BE2C (cell line): ENCODE measurements around the gene CCDC6. TPM values are rescaled to one million over a fixed set of nuclear protein-coding genes. Genes with fewer than 3 reads are reported as not detected.
A peak's percentile ranks its signal among the peaks of the same experiment; 100 is the strongest.
"Not testable (repeated sequence)": the region's sequence is repeated elsewhere in the genome, so short reads cannot be mapped to it uniquely, and the experiment has no call there.

Source experiments
- DNase-seq: peaks from one replicate; pipeline ENCODE4 v3.0.0-alpha.2; 2020
- H3K27me3 ChIP-seq: fragments of 250-450 bp; sonication (Bioruptor Pico); 2 replicates; pipeline ENCODE4 v1.5.1; 2020; ENCODE audit warnings: mild to moderate bottlenecking
- H3K36me3 ChIP-seq: fragments of 250-450 bp; sonication (Bioruptor Pico); 2 replicates; pipeline ENCODE4 v1.5.1; 2020; ENCODE audit warnings: mild to moderate bottlenecking
- H3K4me1 ChIP-seq: fragments of 250-450 bp; sonication (Bioruptor Pico); 2 replicates; pipeline ENCODE4 v1.5.1; 2020
- H3K4me3 ChIP-seq: 2 replicates; pipeline ENCODE4 v1.5.1; 2011; ENCODE audit warnings: low read depth, low read length
- H3K9me3 ChIP-seq: fragments of 250-450 bp; sonication (Bioruptor Pico); 2 replicates; pipeline ENCODE4 v1.5.1; 2020
- CTCF ChIP-seq: IDR thresholded peaks from 2 replicates; pipeline ENCODE4 v1.5.1; 2012; ENCODE audit warnings: mild to moderate bottlenecking, low read depth, low read length
- polyA plus RNA-seq: library from polyadenylated mRNA; unstranded; fragments of >200 nt; gene quantifications from one replicate; pipeline ENCODE4 v1.2.1, GENCODE V29; 2012; ENCODE audit warnings: low read depth, missing spikeins; ENCODE audit not compliant: insufficient read length, insufficient read depth

Gene CCDC6
- polyA plus RNA-seq = 11.4 TPM

GRCh38 chr10:59906417-59907202, at the start of gene CCDC6:
CCDC6 (minus strand) TSS chr10:59906556; CDS start chr10:59906424, 132 bp downstream.
- H3K27me3 ChIP-seq = no peaks in the 10 kb centered on the region
- no peaks in the 10 kb centered on the region for H3K9me3 ChIP-seq
- TF ChIP-seq CTCF = peak; percentile 53
- peak; percentile 93 for DNase-seq
- H3K4me1 ChIP-seq = no peaks in the 10 kb centered on the region
- 0 out of 2 replicates have a peak, but pooled peaks cover 4% of the 10 kb centered on the region for H3K36me3 ChIP-seq
- H3K4me3 ChIP-seq = peak within 1 kb of the TSS; percentile 95

DNA sequence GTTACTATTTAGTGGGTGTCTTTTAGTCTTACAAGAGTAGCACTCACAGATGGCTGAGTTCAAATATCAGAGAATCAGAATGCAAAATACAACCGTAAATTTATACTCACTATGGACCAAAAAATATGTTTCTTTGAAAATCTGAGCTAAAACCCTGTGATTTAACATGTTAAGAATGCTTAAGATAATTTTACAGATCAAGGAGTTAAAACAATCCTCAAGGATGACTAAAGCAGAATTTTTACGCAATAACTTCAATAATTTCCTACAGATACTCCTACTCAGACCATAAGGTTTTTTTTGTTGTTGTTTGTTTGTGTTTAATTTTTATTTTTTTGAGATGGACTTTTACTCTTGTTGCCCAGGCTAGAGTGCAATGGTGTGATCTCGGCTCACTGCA, 47.9 kb upstream of the CCDC6 start:
- H3K4me1 ChIP-seq = no peaks in the 10 kb centered on the region
- no peaks in the 10 kb centered on the region for H3K27me3 ChIP-seq
- H3K4me3 ChIP-seq = no peak overlapping the region
- no peak for DNase-seq
- no peaks in the 10 kb centered on the region for H3K36me3 ChIP-seq
- H3K9me3 ChIP-seq = no peaks in the 10 kb centered on the region
- no peak for TF ChIP-seq CTCF

GRCh38 chr10:59953711-59954110, 47.4 kb upstream of the CCDC6 start:
- DNase-seq, H3K4me1 ChIP-seq, H3K36me3 ChIP-seq, H3K9me3 ChIP-seq, H3K27me3 ChIP-seq, H3K4me3 ChIP-seq: not testable (repeated sequence)

DNA sequence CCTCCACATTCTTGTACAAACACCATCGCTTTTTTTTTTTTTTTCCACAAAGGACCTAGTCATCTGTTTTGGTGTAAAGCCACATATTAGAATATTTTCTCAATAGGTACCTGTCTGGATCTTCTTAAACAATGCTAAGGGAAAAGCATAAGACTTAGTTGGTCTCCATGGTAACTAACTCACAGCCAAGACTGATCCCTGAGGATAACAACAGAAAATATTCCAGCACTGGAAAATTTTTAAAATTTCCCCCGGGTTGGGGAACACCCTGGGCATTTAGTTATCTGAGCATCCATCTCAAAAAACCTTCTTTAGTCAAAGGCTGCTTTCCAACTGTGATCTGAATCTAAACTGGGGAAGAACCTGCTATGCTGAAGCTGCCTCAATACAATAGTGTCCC, 43.7 kb upstream of the CCDC6 start:
- Histone ChIP-seq H3K4me1 (no peaks in the 10 kb centered on the region), H3K27me3 (no peaks in the 10 kb centered on the region), H3K36me3 (no peaks in the 10 kb centered on the region), H3K4me3 (no peak overlapping the region), H3K9me3 (no peaks in the 10 kb centered on the region)
- no peak for TF ChIP-seq CTCF
- DNase-seq = no peak

- no peaks in the 10 kb centered on the region for H3K27me3 ChIP-seq
- H3K4me1 ChIP-seq = no peaks in the 10 kb centered on the region
- H3K36me3 ChIP-seq = no peaks in the 10 kb centered on the region
- H3K4me3 ChIP-seq = no peak overlapping the region
- H3K9me3 ChIP-seq = no peaks in the 10 kb centered on the region
- DNase-seq = no peak
- TF ChIP-seq CTCF = no peak
Observed at GRCh38 chr10:59949608-59950007, 43.3 kb upstream of the CCDC6 start.

DNA sequence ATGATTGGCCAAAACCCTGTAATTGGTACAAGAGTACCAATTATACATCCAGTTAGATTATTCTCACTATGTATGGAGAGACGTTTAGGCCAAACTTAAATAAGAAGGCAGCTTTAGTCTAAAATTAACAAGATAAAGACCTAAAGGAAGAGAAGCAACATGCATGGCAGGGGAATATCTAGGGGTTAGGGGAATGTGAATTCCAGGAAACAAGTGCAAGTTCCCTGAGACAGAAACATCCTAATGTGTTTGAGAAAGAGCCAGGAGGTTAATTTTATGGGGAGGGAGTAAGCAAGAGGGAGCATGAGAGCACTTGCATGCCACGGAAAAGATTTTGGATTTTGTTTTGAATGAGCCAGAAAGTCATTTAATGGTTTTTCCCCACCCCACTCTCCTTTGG, 39.6 kb upstream of the CCDC6 start:
- Histone ChIP-seq H3K9me3 (no peaks in the 10 kb centered on the region), H3K27me3 (no peaks in the 10 kb centered on the region), H3K4me1 (no peaks in the 10 kb centered on the region), H3K4me3 (no peak overlapping the region), H3K36me3 (no peaks in the 10 kb centered on the region)
- no peak for TF ChIP-seq CTCF
- DNase-seq = no peak
